B cell (primary cell): ENCODE measurements around the gene CCDC194.

ENCODE experiments used
- CTCF ChIP-seq: fragments of 200-600 bp; IDR thresholded peaks from one replicate; pipeline ENCODE4 v1.8.0; 2022; ENCODE audit warnings: antibody characterized with exemption, mild to moderate bottlenecking
- EZH2 ChIP-seq: IDR thresholded peaks from 2 replicates; pipeline ENCODE4 v1.6.1; 2012; ENCODE audit warnings: borderline replicate concordance, low read depth, mild to moderate bottlenecking, moderate library complexity, low read length; ENCODE audit not compliant: insufficient read depth, poor library complexity, severe bottlenecking

- TF ChIP-seq CTCF (no peak), EZH2 (no peak)
These were observed 35.6 kb downstream of the CCDC194 start for GRCh38 chr19:17358395-17358794.
